Thyroid gland (tissue), 4 donors: Measurements from ENCODE around the gene ALDH1L1.

ENCODE experiments used
- POLR2A ChIP-seq, 2 donors: fragments of 450-650 bp; IDR thresholded peaks; one replicate each; pipeline ENCODE4 v1.6.1; 2017; ENCODE audit warnings: antibody characterized with exemption in 2 of 2, mild to moderate bottlenecking in 2 of 2, moderate library complexity in 1 of 2
- TF ChIP-seq, protein P1 (sequence below), 6 experiments: fragments of 200-600 bp in 3 of 6; fragments of 450-650 bp in 3 of 6; sonication (generic) in 3 of 6; IDR thresholded peaks; one replicate each; pipeline ENCODE4 v1.5.1; 2016 to 2019; ENCODE audit warnings: antibody characterized with exemption in 6 of 6, mild to moderate bottlenecking in 2 of 6, inconsistent platforms in 1 of 6, moderate library complexity in 1 of 6

DNA sequence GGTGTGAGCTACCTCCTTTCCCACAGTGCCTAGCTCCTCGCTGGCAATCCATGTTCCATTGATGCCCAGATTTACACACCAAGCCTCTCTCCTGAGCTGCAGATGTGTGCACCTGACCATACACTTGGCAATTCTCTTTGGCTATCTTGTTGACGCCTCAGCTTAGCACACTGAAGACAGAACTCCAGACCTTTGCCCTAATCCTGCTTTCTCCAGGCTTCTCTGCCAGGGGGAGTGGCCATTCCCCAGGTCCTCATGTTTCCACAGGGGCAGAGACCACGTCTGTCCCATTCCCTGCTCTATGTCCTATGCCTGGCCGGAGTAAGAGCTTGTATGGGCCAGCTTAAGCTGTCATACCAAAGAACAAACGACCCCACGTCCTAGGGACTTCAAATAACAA lies 30.2 kb upstream of the ALDH1L1 start:
- TF ChIP-seq, protein P1, sequence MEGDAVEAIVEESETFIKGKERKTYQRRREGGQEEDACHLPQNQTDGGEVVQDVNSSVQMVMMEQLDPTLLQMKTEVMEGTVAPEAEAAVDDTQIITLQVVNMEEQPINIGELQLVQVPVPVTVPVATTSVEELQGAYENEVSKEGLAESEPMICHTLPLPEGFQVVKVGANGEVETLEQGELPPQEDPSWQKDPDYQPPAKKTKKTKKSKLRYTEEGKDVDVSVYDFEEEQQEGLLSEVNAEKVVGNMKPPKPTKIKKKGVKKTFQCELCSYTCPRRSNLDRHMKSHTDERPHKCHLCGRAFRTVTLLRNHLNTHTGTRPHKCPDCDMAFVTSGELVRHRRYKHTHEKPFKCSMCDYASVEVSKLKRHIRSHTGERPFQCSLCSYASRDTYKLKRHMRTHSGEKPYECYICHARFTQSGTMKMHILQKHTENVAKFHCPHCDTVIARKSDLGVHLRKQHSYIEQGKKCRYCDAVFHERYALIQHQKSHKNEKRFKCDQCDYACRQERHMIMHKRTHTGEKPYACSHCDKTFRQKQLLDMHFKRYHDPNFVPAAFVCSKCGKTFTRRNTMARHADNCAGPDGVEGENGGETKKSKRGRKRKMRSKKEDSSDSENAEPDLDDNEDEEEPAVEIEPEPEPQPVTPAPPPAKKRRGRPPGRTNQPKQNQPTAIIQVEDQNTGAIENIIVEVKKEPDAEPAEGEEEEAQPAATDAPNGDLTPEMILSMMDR (IDR thresholded peaks at IDR 0.05), result no peak
- TF ChIP-seq POLR2A (IDR thresholded peaks at IDR 0.05), result no peak
